Measurements from ENCODE around the gene GARIN5A.

GARIN5A gene

DNA sequence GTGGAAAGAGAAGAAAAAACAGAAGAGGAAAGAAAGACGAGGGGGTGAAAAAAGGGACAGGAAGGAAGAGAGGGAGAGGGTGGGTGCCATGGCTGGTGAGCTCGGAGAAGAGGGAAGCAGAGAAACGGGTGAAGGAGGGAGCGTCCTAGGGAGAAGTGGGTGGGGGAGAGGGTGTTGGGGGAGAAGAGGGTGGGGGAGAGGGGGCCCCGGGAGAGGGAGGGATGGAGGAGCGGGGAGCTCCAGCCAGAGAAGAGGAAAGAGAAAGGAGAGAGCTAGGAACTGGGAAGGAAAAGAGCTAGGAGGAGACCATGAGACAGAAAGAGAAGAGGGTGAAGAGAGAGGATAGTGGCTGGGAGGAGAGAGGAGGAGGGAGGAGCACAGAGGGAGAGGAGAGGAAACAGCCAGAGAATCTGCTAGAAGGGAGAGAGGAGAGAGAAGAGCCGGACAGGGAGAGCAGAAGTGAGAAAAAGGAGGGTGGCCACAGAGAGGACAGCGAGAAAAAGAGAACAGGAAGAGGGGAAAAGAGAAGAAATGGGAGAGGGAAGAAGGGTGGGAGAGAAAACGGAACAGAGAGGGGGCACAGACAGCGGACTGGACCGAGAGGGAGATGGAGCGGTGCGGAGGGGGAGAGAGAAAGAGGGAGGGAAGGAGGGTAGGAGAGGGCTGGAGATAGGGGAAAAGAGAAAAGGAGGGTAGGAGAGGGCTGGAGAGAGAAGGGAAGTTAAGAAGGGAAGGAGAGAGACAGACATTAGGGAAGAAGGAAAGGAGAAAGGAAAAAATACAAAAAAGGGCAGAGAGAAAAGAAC, 11.9 kb upstream of the GARIN5A start:
- TF ChIP-seq, protein P1, sequence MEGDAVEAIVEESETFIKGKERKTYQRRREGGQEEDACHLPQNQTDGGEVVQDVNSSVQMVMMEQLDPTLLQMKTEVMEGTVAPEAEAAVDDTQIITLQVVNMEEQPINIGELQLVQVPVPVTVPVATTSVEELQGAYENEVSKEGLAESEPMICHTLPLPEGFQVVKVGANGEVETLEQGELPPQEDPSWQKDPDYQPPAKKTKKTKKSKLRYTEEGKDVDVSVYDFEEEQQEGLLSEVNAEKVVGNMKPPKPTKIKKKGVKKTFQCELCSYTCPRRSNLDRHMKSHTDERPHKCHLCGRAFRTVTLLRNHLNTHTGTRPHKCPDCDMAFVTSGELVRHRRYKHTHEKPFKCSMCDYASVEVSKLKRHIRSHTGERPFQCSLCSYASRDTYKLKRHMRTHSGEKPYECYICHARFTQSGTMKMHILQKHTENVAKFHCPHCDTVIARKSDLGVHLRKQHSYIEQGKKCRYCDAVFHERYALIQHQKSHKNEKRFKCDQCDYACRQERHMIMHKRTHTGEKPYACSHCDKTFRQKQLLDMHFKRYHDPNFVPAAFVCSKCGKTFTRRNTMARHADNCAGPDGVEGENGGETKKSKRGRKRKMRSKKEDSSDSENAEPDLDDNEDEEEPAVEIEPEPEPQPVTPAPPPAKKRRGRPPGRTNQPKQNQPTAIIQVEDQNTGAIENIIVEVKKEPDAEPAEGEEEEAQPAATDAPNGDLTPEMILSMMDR (conservative IDR thresholded peaks at IDR 0.05; ENCODE audit: control insufficient read depth, insufficient read depth, low read depth, low read length), result no peak
- no peak overlapping the region for H3K4me3 ChIP-seq (ENCODE audit: control insufficient read depth, low read depth, low read length)
- DNase-seq (ENCODE audit: low read depth), result no peak

DNA sequence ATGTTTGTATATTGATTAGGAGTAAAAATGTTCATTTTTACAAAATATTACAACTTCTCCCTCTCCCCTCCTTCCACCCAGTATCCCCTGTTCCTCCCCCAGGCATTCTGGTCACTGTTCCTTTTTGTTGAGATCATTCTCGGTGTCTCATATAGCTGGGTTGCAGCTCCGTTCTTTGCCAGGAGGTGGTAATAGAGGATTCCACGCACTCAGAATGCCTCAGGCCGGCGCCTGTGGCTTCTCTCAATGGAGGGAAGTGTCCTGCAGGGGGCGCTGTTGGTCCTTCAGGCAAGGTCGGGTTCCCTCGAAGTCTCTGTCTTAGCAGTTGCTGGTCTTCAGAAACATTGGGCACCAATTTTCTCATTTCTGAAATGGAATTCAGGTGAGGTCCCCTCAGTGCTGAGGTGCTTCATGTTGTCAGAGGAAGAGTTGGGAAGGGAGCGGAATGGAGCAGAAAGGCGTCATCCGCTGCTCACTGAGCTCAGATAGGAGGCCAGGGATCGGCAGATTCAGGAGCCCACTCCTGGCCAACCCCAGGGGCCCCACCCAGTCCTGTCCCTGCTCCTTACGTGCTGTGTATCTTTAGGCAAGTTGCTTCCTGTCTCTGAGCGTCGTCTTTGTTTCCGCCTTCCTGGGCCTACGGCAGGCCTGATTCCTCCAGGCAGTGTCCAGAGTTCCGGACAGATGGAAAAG, 10.3 kb upstream of the GARIN5A start:
- H3K4me3 ChIP-seq (ENCODE audit: control insufficient read depth, low read depth, low read length), result no peak overlapping the region
- peak; percentile 65 for DNase-seq (ENCODE audit: low read depth)
- TF ChIP-seq, protein P1 (conservative IDR thresholded peaks at IDR 0.05; ENCODE audit: control insufficient read depth, insufficient read depth, low read depth, low read length), result peak; percentile 47

DNA sequence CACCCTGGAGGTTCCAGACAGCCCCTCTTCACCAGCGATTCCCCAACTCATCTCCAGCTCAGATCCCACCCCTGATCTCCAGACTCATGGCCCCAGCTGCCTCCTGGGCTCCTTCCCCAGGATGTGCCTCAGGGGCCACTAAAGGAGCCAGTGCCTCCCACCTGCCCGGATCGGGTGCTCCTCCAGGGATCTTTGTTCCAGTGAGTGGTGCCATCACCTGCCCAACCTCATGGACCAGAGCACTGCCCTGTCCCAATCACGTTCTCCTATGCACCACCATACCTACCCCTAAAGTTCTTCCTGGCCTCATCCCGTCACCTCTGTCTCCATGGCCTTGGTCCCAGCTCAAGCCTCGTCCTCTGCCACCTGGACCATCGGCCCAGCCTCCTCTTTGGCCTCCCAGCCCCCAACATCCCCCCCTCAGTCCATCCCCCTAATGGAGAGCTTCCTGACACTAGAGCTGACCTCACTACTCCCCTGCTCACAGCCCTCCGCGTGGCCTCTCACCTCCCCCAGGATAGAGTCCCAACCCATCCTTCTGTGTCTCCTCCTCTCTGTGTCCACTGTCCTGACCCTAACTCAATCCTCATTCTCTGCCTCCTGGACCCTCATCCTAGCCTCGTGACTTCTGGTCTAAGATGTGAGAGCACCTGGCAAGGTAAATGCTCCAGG, 8.8 kb upstream of the GARIN5A start:
- DNase-seq (ENCODE audit: low read depth), result no peak
- H3K4me3 ChIP-seq (ENCODE audit: control insufficient read depth, low read depth, low read length), result no peak overlapping the region
- TF ChIP-seq, protein P1 (conservative IDR thresholded peaks at IDR 0.05; ENCODE audit: control insufficient read depth, insufficient read depth, low read depth, low read length), result no peak

DNA sequence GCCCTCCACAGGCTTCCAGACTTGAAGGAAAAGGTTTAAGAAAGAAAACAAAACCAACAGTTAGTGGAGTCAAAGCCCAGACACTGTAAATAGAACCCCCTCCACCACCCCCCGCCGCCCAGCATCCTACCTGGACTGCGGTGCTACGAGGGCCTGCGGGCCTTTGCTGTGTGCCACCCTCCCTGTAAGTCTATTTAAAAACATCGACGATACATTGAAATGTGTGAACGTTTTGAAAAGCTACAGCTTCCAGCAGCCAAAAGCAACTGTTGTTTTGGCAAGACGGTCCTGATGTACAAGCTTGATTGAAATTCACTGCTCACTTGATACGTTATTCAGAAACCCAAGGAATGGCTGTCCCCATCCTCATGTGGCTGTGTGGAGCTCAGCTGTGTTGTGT, 6.3 kb upstream of the GARIN5A start:
- TF ChIP-seq, protein P1 (conservative IDR thresholded peaks at IDR 0.05; ENCODE audit: control insufficient read depth, insufficient read depth, low read depth, low read length), result no peak
- no peak overlapping the region for H3K4me3 ChIP-seq (ENCODE audit: control insufficient read depth, low read depth, low read length)
- DNase-seq (ENCODE audit: low read depth), result no peak

DNA sequence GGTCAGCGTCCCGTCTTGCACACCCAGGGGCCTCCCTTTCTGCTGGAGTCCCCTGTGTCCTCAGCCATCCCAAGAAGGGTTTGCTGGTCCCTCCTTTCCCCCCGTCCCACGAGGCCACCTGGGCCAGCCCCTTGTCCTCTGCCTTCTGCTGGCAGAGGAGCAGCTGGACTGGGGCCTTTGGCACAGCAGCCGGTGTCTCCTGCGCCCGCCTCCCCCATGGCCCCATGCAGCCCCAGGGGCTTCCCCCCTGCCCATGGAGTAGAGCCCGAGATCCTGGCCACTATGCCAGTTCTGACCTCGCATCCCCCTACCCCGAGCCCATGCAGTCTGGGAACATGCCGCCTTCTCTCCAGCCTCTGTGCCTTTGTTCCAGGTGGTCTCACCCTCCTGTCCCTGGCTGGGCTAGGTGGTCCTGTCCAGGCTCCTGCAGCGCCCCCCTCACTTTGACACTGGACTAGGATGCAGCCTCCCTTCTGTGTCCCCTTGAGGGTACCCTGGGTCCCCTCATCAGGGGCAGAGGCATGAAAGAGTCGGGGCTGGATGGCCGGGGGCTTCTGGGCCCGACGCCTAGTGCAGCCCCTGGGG, 5.7 kb upstream of the GARIN5A start:
- H3K4me3 ChIP-seq (ENCODE audit: control insufficient read depth, low read depth, low read length), result no peak overlapping the region
- TF ChIP-seq, protein P1 (conservative IDR thresholded peaks at IDR 0.05; ENCODE audit: control insufficient read depth, insufficient read depth, low read depth, low read length), result no peak
- no peak for DNase-seq (ENCODE audit: low read depth)

DNA sequence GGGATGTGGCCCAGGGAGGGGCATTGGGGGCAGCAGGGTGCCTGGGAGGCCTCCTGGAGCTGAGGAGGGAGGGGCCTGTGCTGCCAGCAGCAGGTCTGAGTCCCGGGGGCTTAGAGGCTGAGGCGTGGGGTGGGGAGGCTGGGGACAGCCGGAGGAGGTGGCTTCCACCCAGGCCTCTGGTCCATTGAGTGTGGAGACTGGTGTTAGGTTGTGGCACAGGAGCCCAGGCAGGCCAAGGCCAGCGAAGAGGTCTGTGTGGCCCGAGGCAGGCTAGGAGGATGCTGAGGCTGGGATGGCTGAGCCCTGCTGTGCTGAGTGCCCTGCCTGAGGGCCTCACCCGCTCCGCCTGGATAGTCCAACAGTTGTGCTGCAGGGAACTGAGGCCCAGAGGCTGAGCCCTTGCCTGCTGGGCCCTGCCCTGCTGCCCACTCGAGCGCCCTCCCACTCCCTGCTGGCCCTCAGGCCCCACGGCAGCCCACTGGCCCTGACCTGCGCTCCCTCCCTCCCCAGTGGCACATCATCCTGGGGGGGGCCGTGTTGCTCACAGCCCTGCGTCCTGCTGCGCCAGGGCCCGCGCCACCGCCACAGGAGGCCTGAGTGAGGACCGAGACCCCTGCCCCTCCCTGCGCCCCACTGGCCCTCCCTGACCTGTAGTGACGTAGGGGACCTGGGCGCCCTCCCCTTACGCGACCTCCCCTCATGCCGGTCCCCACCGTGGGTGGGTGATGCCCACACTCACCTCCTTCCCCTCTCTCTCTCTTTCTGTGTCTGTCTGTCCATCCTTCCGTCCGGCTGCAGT, 4.9 kb upstream of the GARIN5A start:
- TF ChIP-seq, protein P1 (conservative IDR thresholded peaks at IDR 0.05; ENCODE audit: control insufficient read depth, insufficient read depth, low read depth, low read length), result no peak
- no peak overlapping the region for H3K4me3 ChIP-seq (ENCODE audit: control insufficient read depth, low read depth, low read length)
- DNase-seq (ENCODE audit: low read depth), result no peak
